Stimulated activated CD8-positive, alpha-beta memory T cell treated with anti-CD3 and anti-CD28 coated beads, Interleukin-15, amount 100 ng/mL, for 1 hour (primary cell): ENCODE data around the gene NOS1AP.
"Not testable (repeated sequence)": the region's sequence is repeated elsewhere in the genome, so short reads cannot be mapped to it uniquely, and the experiment has no call there.

Experiments
- DNase-seq: peaks from one replicate; pipeline ENCODE4 v3.0.0-alpha.2; 2020; ENCODE audit warnings: low read depth

The NOS1AP gene

GRCh38 chr1:162059721-162060120 lies 9.8 kb upstream of the NOS1AP start:
- no peak for DNase-seq

- no peak for DNase-seq
Measured at GRCh38 chr1:162060314-162060713, 9.2 kb upstream of the NOS1AP start.

DNA sequence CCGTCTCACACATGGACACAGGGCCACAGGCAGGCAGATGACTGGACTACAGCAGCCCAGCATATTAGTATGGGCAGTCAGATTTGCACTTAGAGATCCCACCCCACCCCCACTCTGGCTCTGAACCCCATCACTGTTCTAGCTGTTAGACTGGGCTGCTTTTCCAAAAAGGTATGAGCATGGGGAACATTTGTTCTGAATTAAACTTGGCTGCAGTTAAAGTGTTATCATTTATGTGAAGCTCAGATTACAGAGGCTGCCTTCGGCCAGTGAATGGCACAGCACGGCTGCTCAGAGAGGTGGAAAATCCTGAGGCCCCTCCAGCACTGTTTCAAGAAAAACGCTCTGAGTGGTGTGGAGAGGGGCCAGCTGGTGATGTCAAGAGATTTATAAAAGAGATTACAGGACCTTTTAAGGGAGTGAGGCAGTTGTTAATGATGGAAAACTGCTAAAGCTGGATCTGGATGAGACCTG lies 6.9 kb upstream of the NOS1AP start:
- DNase-seq = no peak

GRCh38 chr1:162065016-162065415 lies 4.5 kb upstream of the NOS1AP start:
- no peak for DNase-seq

GRCh38 chr1:162066836-162067235 lies 2.7 kb upstream of the NOS1AP start:
- not testable (repeated sequence) for DNase-seq

DNA sequence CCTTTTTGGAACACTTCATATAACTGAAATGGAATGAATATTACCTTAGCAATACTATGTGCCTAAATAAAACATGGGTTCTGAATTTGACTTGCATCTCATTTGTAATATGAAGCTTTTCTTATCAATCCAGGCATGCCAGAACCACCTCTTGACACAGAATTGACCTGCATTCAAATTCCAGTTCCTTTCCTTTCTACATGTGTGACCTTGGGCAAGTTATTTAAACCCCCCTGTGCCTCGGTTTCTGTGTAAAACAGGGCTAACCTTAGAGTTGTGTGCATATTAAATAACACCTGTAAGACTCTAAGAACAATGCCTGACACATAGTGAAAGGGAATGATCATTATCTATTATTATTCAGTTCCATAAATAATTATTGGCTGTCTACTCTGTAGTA lies 2.0 kb upstream of the NOS1AP start:
- no peak for DNase-seq

- no peak for DNase-seq
Measured at GRCh38 chr1:162068301-162068700, 1.2 kb upstream of the NOS1AP start.

GRCh38 chr1:162070094-162070748 lies 730 bp downstream of the NOS1AP start:
- no peak for DNase-seq

- no peak for DNase-seq
Measured at GRCh38 chr1:162070825-162071224, 1.3 kb downstream of the NOS1AP start.

- DNase-seq = no peak
Measured at GRCh38 chr1:162072740-162073139, 3.2 kb downstream of the NOS1AP start.

DNA sequence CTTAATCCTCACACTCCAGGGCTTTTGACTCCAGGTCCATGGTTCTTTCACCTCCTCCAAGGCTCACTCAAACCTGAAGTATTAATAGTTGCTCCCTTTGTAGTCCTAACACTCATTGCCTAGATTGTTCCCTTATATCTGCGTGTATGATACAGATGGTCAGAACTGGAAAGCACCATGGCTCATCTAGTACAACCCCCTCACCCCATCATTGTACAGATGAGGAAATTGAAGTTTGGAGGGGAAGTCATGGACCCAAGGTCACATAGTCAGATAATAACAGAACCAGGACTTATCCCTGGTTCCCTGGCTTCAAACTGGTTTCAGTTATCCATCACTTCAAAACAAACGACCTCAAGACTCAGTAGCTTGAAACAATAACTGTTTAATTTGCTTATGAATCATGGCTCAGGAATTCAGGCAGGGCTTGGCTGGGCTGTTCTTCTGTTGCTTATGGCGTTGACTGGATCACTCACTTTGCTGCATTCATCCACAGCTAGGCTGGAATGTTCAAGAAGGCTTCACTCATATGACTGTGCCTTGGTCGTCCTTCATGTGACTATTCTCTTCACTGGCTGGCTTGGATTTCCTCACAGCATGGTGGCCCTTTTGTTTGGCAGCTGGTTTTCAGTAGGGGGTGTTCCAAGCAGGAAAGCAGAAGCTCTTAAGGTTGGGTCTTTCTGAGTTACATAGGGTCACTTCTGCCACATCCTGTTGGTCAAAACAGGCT lies 5.0 kb downstream of the NOS1AP start:
- DNase-seq = no peak

- no peak for DNase-seq
Measured at GRCh38 chr1:162075862-162076261, 6.4 kb downstream of the NOS1AP start.

GRCh38 chr1:162077648-162078299 lies 8.3 kb downstream of the NOS1AP start:
- DNase-seq = no peak

DNA sequence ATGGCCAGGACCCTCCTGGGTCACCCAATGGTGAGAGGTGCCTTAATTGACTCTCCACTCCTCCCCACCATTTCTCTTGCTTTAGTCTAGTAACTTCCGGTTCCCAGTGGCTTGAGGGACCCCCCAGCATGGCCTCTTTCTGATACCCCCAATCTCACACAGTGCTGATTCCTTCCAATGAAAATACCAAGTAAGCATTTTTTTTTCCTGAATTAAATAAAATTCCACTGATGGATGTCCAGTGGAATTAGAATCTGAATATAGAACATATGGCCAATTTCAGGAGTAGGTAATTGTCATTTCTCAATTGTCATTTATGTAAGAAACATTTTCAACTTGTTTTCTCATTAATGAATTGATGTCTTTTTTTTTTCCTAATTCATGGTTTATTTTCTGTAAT lies 9.5 kb downstream of the NOS1AP start:
- DNase-seq = no peak

- no peak for DNase-seq
Measured at GRCh38 chr1:162080472-162081015, 11.1 kb downstream of the NOS1AP start.

GRCh38 chr1:162081316-162081715 lies 11.8 kb downstream of the NOS1AP start:
- DNase-seq = no peak

DNA sequence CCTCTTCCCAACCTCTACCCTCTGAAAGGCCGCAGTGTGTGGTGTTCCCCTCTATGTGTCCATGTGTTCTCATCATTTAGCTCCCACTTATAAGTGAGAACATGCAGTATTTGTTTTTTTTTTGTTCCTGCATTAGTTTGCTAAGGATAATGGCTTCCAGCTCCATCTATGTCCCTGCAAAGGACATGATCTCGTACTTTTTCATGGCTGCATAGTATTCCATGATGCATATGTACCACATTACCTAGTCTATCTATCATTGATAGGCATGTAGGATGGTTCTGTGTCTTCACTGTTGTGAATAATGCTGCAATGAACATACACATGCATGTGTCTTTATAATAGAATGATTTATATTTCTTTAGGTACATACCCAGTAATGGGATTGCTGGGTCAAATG lies 12.6 kb downstream of the NOS1AP start:
- not testable (repeated sequence) for DNase-seq

DNA sequence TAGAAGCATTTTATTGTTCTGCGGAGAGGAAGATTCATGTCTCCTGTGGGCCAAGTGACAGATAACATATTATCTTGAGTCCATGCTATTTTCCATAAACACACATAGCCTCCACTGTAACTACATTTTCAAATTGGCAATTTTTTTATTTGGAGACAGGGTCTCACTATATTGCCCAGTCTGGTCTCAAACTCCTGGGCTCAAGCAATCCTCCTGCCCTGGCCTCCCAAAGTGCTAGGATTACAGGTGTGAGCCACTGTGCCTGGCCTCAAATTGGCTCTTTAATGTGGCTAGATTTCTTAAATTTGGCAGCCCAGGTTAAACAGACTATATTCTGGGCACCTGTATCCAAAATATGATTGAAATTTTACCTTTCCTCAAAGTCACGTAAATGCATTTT lies 13.8 kb downstream of the NOS1AP start:
- DNase-seq = no peak

GRCh38 chr1:162085991-162086390 lies 16.5 kb downstream of the NOS1AP start:
- DNase-seq = no peak

DNA sequence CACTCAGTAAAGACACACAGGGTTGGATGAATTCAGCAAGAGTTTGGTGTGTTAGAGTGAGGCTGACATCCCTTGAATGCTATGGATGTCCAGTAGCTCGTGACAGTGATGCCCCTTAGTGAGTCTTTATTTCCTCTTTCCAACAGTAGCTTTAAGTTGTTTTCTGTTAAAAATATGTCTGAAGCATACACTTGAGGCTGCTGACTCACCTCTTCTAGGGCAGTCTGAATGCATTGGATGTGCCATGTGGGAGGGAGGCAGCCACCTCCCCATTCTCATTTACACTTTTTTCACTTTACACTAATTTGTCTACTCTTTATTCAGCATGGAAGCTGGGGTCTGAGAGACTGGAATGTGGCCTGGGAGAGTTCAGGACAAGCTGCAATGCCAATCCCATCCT lies 17.6 kb downstream of the NOS1AP start:
- DNase-seq = no peak

DNA sequence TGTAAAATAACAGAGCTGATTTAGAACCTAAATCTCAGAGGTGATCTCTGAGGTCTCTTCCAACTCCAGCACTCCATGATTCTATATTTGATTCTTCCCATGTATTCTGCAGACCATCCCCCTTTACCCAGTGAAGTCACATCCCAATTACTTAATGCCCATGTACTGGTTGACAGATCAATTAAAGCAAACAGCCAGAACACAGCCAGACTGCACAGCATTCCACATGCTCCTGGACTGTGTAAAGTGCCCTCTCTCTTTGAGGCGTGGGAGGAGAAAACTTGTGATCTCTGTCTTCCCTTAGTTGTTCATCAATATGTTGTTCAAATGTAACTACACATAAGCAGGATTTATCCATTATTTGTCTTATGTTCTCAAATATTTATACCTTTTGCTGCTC lies 18.1 kb downstream of the NOS1AP start:
- DNase-seq = no peak

GRCh38 chr1:162088281-162088969 lies 18.9 kb downstream of the NOS1AP start:
- DNase-seq = no peak
